NOMO-1 treated with DMSO at 0.1 percent for 48 hours (cell line): ENCODE results near the gene PPBP.
"Not testable (repeated sequence)": the region's sequence is repeated elsewhere in the genome, so short reads cannot be mapped to it uniquely, and the experiment has no call there.

ENCODE experiments used
- DNase-seq: peaks from one replicate; lab custom pipeline; 2025; ENCODE audit not compliant: unreplicated experiment; lab: John Stamatoyannopoulos, UW

Gene PPBP

DNA sequence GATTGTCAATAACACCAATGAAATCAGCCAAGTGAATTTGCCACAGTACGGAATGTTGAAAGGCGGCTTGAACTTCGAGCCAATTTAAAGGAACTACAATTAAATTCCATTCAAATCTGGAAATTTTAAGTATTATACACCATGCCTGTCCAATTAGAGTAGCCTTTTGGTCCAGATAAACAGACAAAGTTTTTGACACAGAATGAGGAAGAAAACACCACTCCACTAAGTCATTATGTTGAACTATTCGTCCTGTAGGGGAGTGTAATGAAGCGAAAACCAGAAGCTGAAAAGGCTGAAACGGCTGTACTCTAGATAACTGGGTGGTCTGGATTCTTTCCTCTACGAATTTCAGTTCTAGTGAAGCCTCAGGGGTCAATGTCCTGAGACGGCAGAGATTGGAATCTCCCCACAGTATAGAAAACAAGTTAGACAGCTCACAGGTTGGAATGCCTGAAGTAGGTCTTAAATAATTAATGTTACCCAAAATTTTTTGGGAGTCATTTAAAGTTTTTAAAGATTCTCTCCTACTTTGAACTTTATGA, 37.5 kb downstream of the PPBP start:
- DNase-seq, result not testable (repeated sequence)

DNA sequence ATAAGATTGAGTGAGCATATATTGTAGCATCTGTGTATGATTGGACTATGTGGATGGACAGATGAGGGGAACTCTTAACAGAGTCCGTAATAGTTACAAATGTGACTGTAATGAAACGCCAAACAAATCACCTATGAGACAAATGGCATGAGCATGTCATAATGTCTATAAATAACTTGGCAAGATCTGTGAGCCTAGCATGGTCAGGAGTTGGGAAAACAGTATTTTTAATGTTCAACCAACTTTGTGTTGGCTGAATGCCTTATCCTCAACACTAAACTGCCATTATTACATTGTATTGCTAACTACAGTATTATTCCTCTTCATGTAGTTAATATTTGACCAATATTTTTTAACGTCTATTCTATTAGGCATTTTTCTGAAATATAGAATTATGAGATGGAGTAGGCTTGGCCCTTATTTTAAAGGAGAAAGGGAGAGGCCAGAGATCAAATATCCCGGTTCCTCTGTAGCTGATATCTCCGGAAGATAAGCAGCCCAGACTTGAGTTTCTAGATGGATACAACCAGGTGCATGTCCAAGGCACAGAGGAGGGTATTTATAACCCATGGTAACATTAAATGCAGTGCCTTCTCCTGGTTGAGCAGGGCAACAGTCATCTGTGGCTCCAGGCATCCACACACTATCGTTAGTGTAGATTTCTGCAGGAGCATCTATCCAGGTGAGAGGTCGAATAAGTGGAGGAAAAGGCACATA, 38.8 kb downstream of the PPBP start:
- DNase-seq, result no peak

DNA sequence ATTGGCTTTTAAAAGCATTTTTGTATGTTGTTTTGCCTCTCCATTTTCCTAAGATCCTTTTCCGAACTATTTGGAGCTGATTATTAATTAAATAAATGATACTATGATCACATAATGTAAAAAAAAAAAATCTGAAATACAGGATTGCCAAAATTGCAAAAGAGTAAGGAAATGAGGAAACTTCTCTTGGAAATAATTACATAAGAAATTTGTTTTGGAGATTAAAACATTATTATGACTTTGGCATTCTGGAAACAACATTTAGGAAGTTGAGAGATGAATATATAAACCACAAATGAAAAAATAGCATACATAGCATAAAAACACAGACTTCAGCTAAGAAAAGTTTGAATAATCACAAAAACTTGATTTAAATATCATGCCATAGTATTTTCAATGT, 39.7 kb downstream of the PPBP start:
- no peak for DNase-seq

DNA sequence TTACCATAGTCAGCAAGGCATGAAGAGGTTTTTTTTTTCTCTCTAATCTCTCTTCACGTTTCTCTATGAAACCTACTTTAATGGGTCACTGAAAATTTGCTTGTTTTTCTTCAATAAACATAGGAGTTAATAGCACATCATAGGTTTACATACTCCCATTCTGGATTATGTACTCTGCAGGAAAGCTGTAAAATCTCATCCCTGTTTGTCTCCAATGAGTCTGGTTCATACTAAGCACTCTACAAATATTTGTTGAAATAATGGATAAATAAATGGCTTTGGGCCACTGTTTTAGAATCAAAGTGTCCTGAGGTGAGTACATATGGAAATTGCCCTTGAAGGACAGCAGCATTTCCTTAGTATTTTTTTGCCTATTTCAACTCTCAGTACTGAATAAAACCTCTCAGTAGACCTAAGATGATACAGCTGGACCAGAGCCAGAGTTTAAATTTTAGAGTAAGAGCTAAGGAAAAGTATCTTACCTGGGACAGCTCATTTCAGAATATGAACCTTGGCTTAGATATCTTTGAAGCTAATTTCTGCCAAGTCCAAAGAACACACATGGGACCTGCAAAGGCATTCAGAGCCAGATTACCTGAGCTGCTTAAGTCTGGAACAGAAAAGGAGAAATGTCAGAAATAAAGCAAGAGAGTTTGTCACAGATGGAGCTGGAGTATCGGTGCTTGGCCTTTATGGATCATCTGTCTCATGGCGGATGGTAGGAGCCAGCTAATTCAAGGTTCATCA, 40.6 kb downstream of the PPBP start:
- no peak for DNase-seq

DNA sequence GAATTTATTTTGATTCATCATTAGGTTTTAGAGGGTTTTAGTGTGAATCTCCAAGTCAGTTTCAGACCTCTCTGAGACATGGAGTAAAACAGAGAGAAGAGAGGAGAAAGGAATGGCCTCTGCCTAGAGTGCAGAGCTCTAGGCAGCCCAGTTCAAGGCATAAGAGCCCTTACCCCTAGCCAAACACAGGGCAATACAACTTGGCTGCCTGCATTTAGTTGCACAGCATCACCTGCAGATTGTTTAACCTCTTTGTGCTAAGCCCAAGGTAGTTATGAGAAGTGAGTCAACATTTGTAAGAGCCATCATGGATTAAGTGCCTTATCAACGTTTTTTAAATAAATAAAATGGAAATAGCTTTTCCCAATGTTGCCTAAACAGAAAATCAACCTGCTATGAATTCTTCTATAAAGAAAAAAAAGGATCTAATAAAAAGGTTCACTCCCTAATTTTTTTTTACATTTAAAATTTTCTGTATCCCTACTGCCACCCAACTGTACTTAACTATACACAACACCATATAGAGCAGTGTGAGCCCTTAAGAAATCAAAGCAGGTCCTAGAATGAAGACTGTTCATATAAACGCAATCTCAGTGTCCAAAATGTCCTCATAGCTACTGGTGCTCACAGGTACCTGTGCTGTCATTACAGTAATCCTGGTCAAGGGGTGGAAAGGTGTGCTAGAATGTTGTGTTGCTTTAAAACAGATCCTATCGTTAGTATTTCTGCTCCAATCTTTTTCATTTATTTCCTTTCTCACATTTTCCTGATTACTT, 42.1 kb downstream of the PPBP start:
- DNase-seq, result no peak

DNA sequence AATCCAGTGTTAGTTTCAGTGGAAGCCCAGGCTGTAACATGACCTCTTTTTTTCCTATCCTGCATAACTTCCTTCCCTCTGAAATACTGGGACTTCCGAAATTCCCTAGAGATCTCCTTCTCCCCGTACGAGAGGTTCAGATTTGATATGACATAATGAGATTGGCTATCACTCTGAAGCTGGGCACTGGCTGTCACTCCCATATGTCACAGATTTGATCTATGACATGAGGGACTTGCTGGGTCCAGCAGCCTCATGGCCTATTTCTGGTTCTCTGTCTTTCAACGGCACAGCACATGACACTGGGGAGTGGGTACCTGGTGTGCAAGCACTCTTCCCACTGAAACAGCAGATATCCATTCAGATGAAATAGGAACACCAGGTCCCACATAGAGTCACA, 42.9 kb downstream of the PPBP start:
- DNase-seq, result no peak

DNA sequence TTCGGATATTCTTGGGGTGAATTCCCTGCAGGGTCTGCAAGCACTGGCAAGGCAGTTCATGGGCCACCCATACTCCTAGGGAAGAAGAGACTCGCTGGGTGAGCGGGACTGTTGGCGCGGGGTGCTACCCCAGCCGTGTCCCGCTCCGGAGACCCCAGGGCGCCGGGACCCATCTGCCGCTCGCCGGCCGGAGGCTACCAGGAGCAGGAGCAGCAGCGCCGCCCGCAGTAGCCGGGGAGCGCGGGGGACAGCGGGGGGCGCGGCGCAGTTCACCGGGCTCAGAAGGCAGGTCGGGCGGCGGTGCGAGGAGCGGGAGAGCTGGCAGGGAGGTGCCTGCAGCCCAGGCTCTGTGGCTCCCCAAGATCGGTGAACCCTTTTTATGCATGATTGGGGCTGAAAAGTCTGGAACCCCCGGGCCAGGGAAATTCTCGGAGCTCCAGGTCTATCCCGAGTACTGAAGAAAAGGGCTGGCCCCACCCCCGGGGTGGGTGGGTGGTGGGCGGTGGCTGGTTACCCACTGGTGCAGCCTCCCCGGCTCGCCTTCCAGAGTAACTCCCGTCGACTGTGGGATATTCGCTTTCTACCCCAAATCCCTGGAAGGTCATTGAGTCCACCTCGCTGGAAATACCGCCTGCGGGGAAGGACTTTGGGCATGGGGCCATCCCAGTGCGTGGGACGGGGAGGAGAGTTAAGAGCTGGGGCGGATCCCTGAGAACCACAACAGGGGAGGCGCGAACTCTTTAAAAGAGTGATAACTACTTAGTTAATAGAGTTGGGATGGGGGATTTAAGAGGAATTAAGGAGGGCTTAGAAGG, 43.7 kb downstream of the PPBP start:
- DNase-seq, result no peak

DNA sequence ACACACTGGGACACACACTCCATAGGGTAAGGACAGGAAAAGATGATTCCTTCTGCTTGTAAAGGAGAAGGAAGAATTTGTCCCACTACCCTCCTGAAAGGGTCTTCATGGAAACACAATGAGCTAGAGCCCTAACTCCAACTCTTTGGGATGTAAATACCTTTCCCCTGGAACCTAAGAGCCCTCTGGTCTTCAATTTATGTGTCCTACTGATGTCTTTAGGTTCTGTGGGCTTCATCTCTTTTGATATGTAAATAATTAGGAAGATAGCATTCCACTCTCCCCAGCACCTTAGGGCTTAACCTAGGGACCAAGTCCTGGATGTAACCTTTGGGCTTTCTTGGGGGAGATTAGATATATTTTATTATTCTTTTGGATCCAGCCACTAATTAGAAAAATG, 44.4 kb downstream of the PPBP start:
- no peak for DNase-seq

DNA sequence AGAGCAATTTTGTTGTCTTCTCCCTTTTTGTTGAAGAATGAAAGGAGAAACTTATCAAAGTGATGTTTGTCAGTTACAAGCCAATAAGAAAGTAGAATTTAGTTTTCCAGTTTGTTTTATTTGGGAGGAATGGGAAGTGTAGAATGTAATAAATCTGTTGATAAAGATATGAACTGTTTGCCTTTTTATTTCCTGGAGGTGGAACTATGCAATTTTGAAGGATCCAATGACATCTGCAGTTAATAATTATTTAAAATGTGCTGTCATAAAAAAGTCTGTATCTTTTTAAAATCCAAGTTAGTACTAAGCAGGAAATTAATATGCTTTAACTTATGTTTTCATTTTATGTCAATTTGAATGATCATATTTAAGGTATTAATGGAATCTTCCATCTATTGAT, 51.0 kb downstream of the PPBP start:
- no peak for DNase-seq
